Transverse colon (tissue), 4 donors: ENCODE results near the gene PINK1.

Source experiments
- POLR2A ChIP-seq: fragments of 450-650 bp; IDR thresholded peaks from one replicate; pipeline ENCODE4 v1.6.1; 2016; ENCODE audit warnings: antibody characterized with exemption, mild to moderate bottlenecking, moderate library complexity
- POLR2AphosphoS5 ChIP-seq, 3 donors: sonication (generic); formaldehyde crosslinking; IDR thresholded peaks; one replicate each; pipeline ENCODE4 v1.6.1; 2016; ENCODE audit warnings: antibody characterized with exemption in 3 of 3
- TF ChIP-seq, protein P1 (sequence below), 5 experiments: fragments of 200-600 bp in 3 of 5; fragments of 450-650 bp in 2 of 5; sonication (generic) in 3 of 5; IDR thresholded peaks; 1 replicate in 2 of 5; 2 replicates in 3 of 5; pipeline ENCODE4 v1.5.1; 2016 to 2017; ENCODE audit warnings: antibody characterized with exemption in 5 of 5, inconsistent platforms in 3 of 5, mild to moderate bottlenecking in 2 of 5, moderate library complexity in 1 of 5

DNA sequence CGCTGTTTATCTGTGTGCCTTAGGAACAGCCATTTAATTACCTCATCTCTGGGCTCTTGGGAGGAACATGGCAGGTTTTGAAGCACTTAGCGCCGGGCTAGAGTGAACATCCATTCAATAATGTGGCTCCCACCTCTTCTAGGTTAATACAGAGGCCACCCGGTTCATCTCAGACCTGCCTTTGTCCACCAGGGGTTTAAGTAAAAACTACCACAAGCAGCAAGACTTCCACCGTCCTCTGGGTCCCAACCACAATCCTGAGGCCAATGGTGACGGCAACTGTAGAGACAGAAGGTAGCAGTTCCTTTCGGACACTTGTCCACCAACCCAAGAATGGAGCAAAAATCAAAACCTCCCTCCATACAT, 28.8 kb downstream of the PINK1 start:
- TF ChIP-seq, protein P1, sequence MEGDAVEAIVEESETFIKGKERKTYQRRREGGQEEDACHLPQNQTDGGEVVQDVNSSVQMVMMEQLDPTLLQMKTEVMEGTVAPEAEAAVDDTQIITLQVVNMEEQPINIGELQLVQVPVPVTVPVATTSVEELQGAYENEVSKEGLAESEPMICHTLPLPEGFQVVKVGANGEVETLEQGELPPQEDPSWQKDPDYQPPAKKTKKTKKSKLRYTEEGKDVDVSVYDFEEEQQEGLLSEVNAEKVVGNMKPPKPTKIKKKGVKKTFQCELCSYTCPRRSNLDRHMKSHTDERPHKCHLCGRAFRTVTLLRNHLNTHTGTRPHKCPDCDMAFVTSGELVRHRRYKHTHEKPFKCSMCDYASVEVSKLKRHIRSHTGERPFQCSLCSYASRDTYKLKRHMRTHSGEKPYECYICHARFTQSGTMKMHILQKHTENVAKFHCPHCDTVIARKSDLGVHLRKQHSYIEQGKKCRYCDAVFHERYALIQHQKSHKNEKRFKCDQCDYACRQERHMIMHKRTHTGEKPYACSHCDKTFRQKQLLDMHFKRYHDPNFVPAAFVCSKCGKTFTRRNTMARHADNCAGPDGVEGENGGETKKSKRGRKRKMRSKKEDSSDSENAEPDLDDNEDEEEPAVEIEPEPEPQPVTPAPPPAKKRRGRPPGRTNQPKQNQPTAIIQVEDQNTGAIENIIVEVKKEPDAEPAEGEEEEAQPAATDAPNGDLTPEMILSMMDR (IDR thresholded peaks at IDR 0.05): no peak
- no peak for TF ChIP-seq POLR2AphosphoS5 (IDR thresholded peaks at IDR 0.05)
- no peak for TF ChIP-seq POLR2A
